Hematopoietic multipotent progenitor cell treated with erythropoietin and hydrocortisone succinate and interleukin-3 and kit ligand, for 8 days (in vitro differentiated cells): ENCODE measurements around the gene DAP.
"Not testable (repeated sequence)": the region's sequence is repeated elsewhere in the genome, so short reads cannot be mapped to it uniquely, and the experiment has no call there.

Source experiments
- DNase-seq: peaks from one replicate; pipeline ENCODE4 v3.0.0-alpha.2; 2015

The DAP gene

GRCh38 chr5:10667431-10668057, 93.5 kb downstream of the DAP start:
- no peak for DNase-seq

GRCh38 chr5:10666531-10667299, 94.3 kb downstream of the DAP start:
- no peak for DNase-seq

- no peak for DNase-seq
Measured at GRCh38 chr5:10665799-10666198, 95.2 kb downstream of the DAP start.

- DNase-seq: not testable (repeated sequence)
Measured at GRCh38 chr5:10664180-10664769, 96.8 kb downstream of the DAP start.

- DNase-seq: no peak
Measured at GRCh38 chr5:10663489-10664179, 97.4 kb downstream of the DAP start.

- DNase-seq: no peak
Measured at GRCh38 chr5:10662661-10663488, 98.2 kb downstream of the DAP start.

- no peak for DNase-seq
Measured at GRCh38 chr5:10662083-10662482, 99.0 kb downstream of the DAP start.

GRCh38 chr5:10661401-10661800, 99.6 kb downstream of the DAP start:
- no peak for DNase-seq

GRCh38 chr5:10660720-10661387, 100.2 kb downstream of the DAP start:
- no peak for DNase-seq

- DNase-seq: no peak
Measured at GRCh38 chr5:10660135-10660534, 100.9 kb downstream of the DAP start.

GRCh38 chr5:10658265-10658664, 102.8 kb downstream of the DAP start:
- no peak for DNase-seq

- no peak for DNase-seq
Measured at GRCh38 chr5:10655972-10656830, 104.8 kb downstream of the DAP start.

GRCh38 chr5:10655161-10655971, 105.7 kb downstream of the DAP start:
- no peak for DNase-seq

GRCh38 chr5:10654566-10654965, 106.5 kb downstream of the DAP start:
- no peak for DNase-seq

GRCh38 chr5:10653751-10654400, 107.2 kb downstream of the DAP start:
- DNase-seq: no peak

- no peak for DNase-seq
Measured at GRCh38 chr5:10653043-10653442, 108.0 kb downstream of the DAP start.

GRCh38 chr5:10652606-10653005, 108.4 kb downstream of the DAP start:
- DNase-seq: no peak

- DNase-seq: no peak
Measured at GRCh38 chr5:10652151-10652550, 108.9 kb downstream of the DAP start.

- DNase-seq: no peak
Measured at GRCh38 chr5:10649666-10650380, 111.2 kb downstream of the DAP start.
